NCI-H524 treated with DMSO at 0.1 percent for 48 hours (cell line): ENCODE data around the gene UGT1A7.
"Not testable (repeated sequence)": the region's sequence is repeated elsewhere in the genome, so short reads cannot be mapped to it uniquely, and the experiment has no call there.

Source experiments
- DNase-seq: peaks from one replicate; lab custom pipeline; 2025; lab: John Stamatoyannopoulos, UW

UGT1A7 gene

GRCh38 chr2:233712611-233713261 is 31.0 kb downstream of the UGT1A7 start, which contains the start of gene UGT1A5:
TSS of gene UGT1A5 (plus strand) at chr2:233712907. CDS start at chr2:233712992, 85 bp downstream.
- no peak for DNase-seq

GRCh38 chr2:233713262-233713615 is 31.5 kb downstream of the UGT1A7 start:
- DNase-seq = no peak

- DNase-seq = no peak
These were observed 32.4 kb downstream of the UGT1A7 start for GRCh38 chr2:233714121-233714520.

- DNase-seq = no peak
These were observed 36.9 kb downstream of the UGT1A7 start, which contains the start of gene UGT1A4 for GRCh38 chr2:233718552-233718951. TSS of gene UGT1A4 (plus strand) at chr2:233718736. CDS start at chr2:233718821, 85 bp downstream.

GRCh38 chr2:233728723-233729301 is 47.1 kb downstream of the UGT1A7 start, which contains the start of gene UGT1A3:
TSS of gene UGT1A3 (plus strand) at chr2:233729042. CDS start at chr2:233729127, 85 bp downstream.
- no peak for DNase-seq

- DNase-seq = not testable (repeated sequence)
These were observed 55.4 kb downstream of the UGT1A7 start for GRCh38 chr2:233736868-233737653.

GRCh38 chr2:233740870-233741269 is 59.2 kb downstream of the UGT1A7 start:
- DNase-seq = no peak

- DNase-seq = no peak
These were observed 62.0 kb downstream of the UGT1A7 start for GRCh38 chr2:233743464-233744259.

- DNase-seq = no peak
These were observed 63.5 kb downstream of the UGT1A7 start for GRCh38 chr2:233745073-233745755.

- not testable (repeated sequence) for DNase-seq
These were observed 64.1 kb downstream of the UGT1A7 start for GRCh38 chr2:233745838-233746237.

GRCh38 chr2:233746475-233747282 is 65.0 kb downstream of the UGT1A7 start:
- DNase-seq = no peak

- no peak for DNase-seq
These were observed 65.5 kb downstream of the UGT1A7 start for GRCh38 chr2:233747283-233747544.

GRCh38 chr2:233750689-233751088 is 69.0 kb downstream of the UGT1A7 start:
- not testable (repeated sequence) for DNase-seq

- not testable (repeated sequence) for DNase-seq
These were observed 69.7 kb downstream of the UGT1A7 start for GRCh38 chr2:233751212-233752009.

- DNase-seq = no peak
These were observed 73.3 kb downstream of the UGT1A7 start for GRCh38 chr2:233754872-233755611.

- DNase-seq = no peak
These were observed 74.9 kb downstream of the UGT1A7 start for GRCh38 chr2:233756429-233757081.

GRCh38 chr2:233758141-233758540 is 76.4 kb downstream of the UGT1A7 start:
- no peak for DNase-seq

GRCh38 chr2:233758849-233759248 is 77.1 kb downstream of the UGT1A7 start:
- DNase-seq = no peak

- no peak for DNase-seq
These were observed 78.3 kb downstream of the UGT1A7 start, which contains the start of gene UGT1A1 for GRCh38 chr2:233760043-233760442. TSS of gene UGT1A1 (plus strand) at chr2:233760270. CDS start at chr2:233760288, 18 bp downstream.
